K562 (cell line): ENCODE data around the gene SNAPC2. TPM values are rescaled to one million over a fixed set of nuclear protein-coding genes. Genes with fewer than 3 reads are reported as not detected.
A peak's percentile ranks its signal among the peaks of the same experiment; 100 is the strongest.

Experiments
- CHD4 ChIP-seq: fragments of 200-600 bp; sonication (generic); IDR thresholded peaks from 3 replicates; pipeline ENCODE4 v1.6.1; 2012; ENCODE audit warnings: low read depth, mild to moderate bottlenecking, mixed read lengths, low read length, inconsistent platforms; ENCODE audit not compliant: insufficient read depth, insufficient replicate concordance, poor library complexity, severe bottlenecking
- CLOCK ChIP-seq: fragments of 250-450 bp; sonication (Bioruptor Pico); IDR thresholded peaks from 2 replicates; pipeline ENCODE4 v1.4.0; 2020; ENCODE audit warnings: mild to moderate bottlenecking, moderate library complexity, borderline replicate concordance
- CREBBP ChIP-seq: IDR thresholded peaks from one replicate; pipeline ENCODE4 v1.6.1; 2012; ENCODE audit warnings: low read depth, mild to moderate bottlenecking, control low read depth, inconsistent platforms, low read length
- DDX20 ChIP-seq: fragments of 450-650 bp; IDR thresholded peaks from 2 replicates; pipeline ENCODE4 v1.6.1; 2016; ENCODE audit warnings: missing genetic modification characterization, low read depth, mild to moderate bottlenecking, missing compliant biosample characterization, moderate library complexity
- ELF1 ChIP-seq: fragments of 200-800 bp; sonication (Bioruptor generic); IDR thresholded peaks from 2 replicates; pipeline ENCODE4 v1.6.1; 2016; ENCODE audit warnings: missing genetic modification characterization, missing compliant biosample characterization
- ETS2 ChIP-seq: IDR thresholded peaks from 2 replicates; pipeline ENCODE4 v1.6.1; 2016; ENCODE audit warnings: borderline replicate concordance, missing genetic modification characterization, mild to moderate bottlenecking, moderate library complexity, missing compliant biosample characterization; ENCODE audit not compliant: poor library complexity, severe bottlenecking
- FUS ChIP-seq: fragments of 200-400 bp; formaldehyde crosslinking; optimal IDR thresholded peaks from 2 replicates; pipeline ENCODE3; 2017; ENCODE audit warnings: low read depth, low read length
- GABPB2 ChIP-seq: fragments of 250-450 bp; sonication (Bioruptor Pico); conservative IDR thresholded peaks from 2 replicates; pipeline ENCODE4 v1.5.1; 2021; ENCODE audit warnings: mild to moderate bottlenecking
- L3MBTL2 ChIP-seq: fragments of 450-650 bp; IDR thresholded peaks from 2 replicates; pipeline ENCODE4 v1.6.1; 2016; ENCODE audit warnings: mild to moderate bottlenecking, moderate library complexity
- MAZ ChIP-seq, 2 experiments: fragments of 450-650 bp in 1 of 2; sonication (generic) in 1 of 2; formaldehyde crosslinking; IDR thresholded peaks in 1 of 2; conservative IDR thresholded peaks in 1 of 2; 2 replicates each; pipeline versions ENCODE4 v1.4.0 to v1.5.0; 2020; ENCODE audit warnings: mild to moderate bottlenecking in 1 of 2, missing genetic modification reagents in 1 of 2
- NFIC ChIP-seq: fragments of 450-650 bp; IDR thresholded peaks from 2 replicates; pipeline ENCODE4 v1.6.1; 2017; ENCODE audit warnings: mild to moderate bottlenecking, inconsistent platforms
- PRDM10 ChIP-seq: fragments of 450-650 bp; IDR thresholded peaks from 2 replicates; pipeline ENCODE4 v1.6.1; 2018; ENCODE audit not compliant: partially characterized antibody
- SMARCC2 ChIP-seq: fragments of 450-650 bp; IDR thresholded peaks from 2 replicates; pipeline ENCODE4 v1.6.1; 2017; ENCODE audit warnings: antibody characterized with exemption, moderate library complexity, mild to moderate bottlenecking, low read depth
- SNAPC5 ChIP-seq: fragments of 250-450 bp; sonication (Bioruptor Pico); IDR thresholded peaks from 2 replicates; pipeline ENCODE4 v1.8.0; 2021; ENCODE audit warnings: moderate library complexity, mild to moderate bottlenecking, inconsistent platforms
- SPI1 ChIP-seq: IDR thresholded peaks from 2 replicates; pipeline ENCODE4 v1.6.1; 2011; ENCODE audit warnings: low read depth, low read length, control low read depth, borderline replicate concordance
- XRCC4 ChIP-seq: IDR thresholded peaks from one replicate; pipeline ENCODE4 v1.6.1; 2011; ENCODE audit not compliant: insufficient read depth, insufficient read length; ENCODE audit errors: extremely low read depth
- ZFP36 ChIP-seq: fragments of 150-350 bp; IDR thresholded peaks from 2 replicates; pipeline ENCODE4 v1.6.1; 2018; ENCODE audit warnings: low read length, low read depth; ENCODE audit not compliant: partially characterized antibody
- ZKSCAN3 ChIP-seq: fragments of 250-450 bp; sonication (Bioruptor Pico); IDR thresholded peaks from 2 replicates; pipeline ENCODE4 v1.4.0; 2020
- ZNF143 ChIP-seq: sonication (generic); formaldehyde crosslinking; IDR thresholded peaks from 2 replicates; pipeline ENCODE4 v1.9.0; 2022; ENCODE audit warnings: mild to moderate bottlenecking, missing genetic modification reagents
- polyA plus RNA-seq, 8 experiments: library from polyadenylated mRNA; depleted of rRNA in 4 of 8; stranded (reverse) in 5 of 8; unstranded in 3 of 8; fragments of >200 nt; fragmentation: Nextera tagmentation in 2 of 8; fragmentation: Illumina TruSeq in 1 of 8; extraction: Ambion mirVana in 2 of 8; extraction: Trizol in 1 of 8; gene quantifications; 2 replicates each; pipeline versions ENCODE4 v1.2.1 to v1.2.3, GENCODE V29; 2011 to 2014; ENCODE audit warnings: inconsistent platforms in 1 of 8, missing spikeins in 1 of 8
- total RNA-seq, 7 experiments: library from RNA; depleted of rRNA in 6 of 7; stranded (reverse); fragments of >200 nt in 6 of 7; fragmentation: Illumina TruSeq in 2 of 7; extraction: Trizol in 2 of 7; gene quantifications; 2 replicates each; pipeline versions ENCODE4 v1.2.1 to v1.2.3, GENCODE V29; 2011 to 2021; ENCODE audit warnings: low replicate concordance in 1 of 7

SNAPC2 gene
- total and polyA plus RNA-seq, 9 of the 15 experiments (the other 6 are each of a cell fraction or from before 2014, with no cell fraction given), result 0.59 to 45.1 (median 15.3) TPM

GRCh38 chr19:7903244-7904073 lies 16.7 kb upstream of the SNAPC2 start, which contains the start of gene MAP2K7 (continued):
- no peak; the same call in 1 of the 2 replicates for TF ChIP-seq CLOCK
- no peak for TF ChIP-seq GABPB2 (CRISPR knock-in tag)
- no peak for TF ChIP-seq XRCC4
- TF ChIP-seq ELF1 (tag), result no peak
- no peak for TF ChIP-seq CHD4
- peak; percentile 98 for TF ChIP-seq L3MBTL2
- peak; percentile 54 for TF ChIP-seq NFIC
- TF ChIP-seq ZFP36, result no peak
- TF ChIP-seq CREBBP, result no peak
- TF ChIP-seq ETS2 (tag), result no peak
- no peak for TF ChIP-seq SNAPC5 (CRISPR knock-in tag)
- no peak for TF ChIP-seq ZKSCAN3 (CRISPR knock-in tag)
- no peak for TF ChIP-seq DDX20
- no peak for TF ChIP-seq ZNF143 (CRISPR knock-in tag)
- TF ChIP-seq SMARCC2, result no peak
- TF ChIP-seq SPI1, result no peak
- peak; percentile 71 to 75; a peak in 3 of 4 replicates for TF ChIP-seq MAZ (CRISPR knock-in tag; conservative IDR thresholded peaks at IDR 0.05 in 1 of 2, IDR thresholded peaks at IDR 0.05 in 1 of 2)
- TF ChIP-seq FUS, result no peak
- no peak for TF ChIP-seq PRDM10
